Heart right ventricle (tissue), 16 donors: ENCODE data around the gene ICAM1. TPM values are rescaled to one million over a fixed set of nuclear protein-coding genes. Genes with fewer than 3 reads are reported as not detected.

Source experiments
- ATAC-seq, 8 donors: fragments of 200-7000 bp; cut with Tn5 transposase; one replicate each; pipeline ENCODE4 v1.9.1; 2020; ENCODE audit warnings: mild to moderate bottlenecking in 8 of 8, moderate library complexity in 8 of 8, moderate number of reproducible peaks in 1 of 8
- DNase-seq, 2 donors: peaks; one replicate each; pipeline ENCODE4 v3.0.0-alpha.2; 2020
- H3K27ac ChIP-seq, 10 donors: fragments of 200-600 bp; sonication (generic) in 2 of 10; one replicate each; pipeline versions ENCODE4 v1.5.0 to v1.8.0; 2020 to 2022; ENCODE audit warnings: mild to moderate bottlenecking in 3 of 10
- H3K27me3 ChIP-seq, 7 donors: fragments of 200-600 bp; one replicate each; pipeline ENCODE4 v1.8.0; 2021 to 2022; ENCODE audit warnings: mild to moderate bottlenecking in 2 of 7
- H3K36me3 ChIP-seq, 9 donors: fragments of 200-600 bp; sonication (generic) in 1 of 9; one replicate each; pipeline versions ENCODE4 v1.5.0 to v1.8.0; 2020 to 2022; ENCODE audit warnings: mild to moderate bottlenecking in 2 of 9
- H3K4me1 ChIP-seq, 9 donors: fragments of 200-600 bp; sonication (generic) in 1 of 9; one replicate each; pipeline versions ENCODE4 v1.5.0 to v1.8.0; 2020 to 2022; ENCODE audit warnings: mild to moderate bottlenecking in 4 of 9
- H3K4me3 ChIP-seq, 10 donors: fragments of 200-600 bp; sonication (generic) in 2 of 10; one replicate each; pipeline versions ENCODE4 v1.5.0 to v1.8.0; 2020 to 2022; ENCODE audit warnings: mild to moderate bottlenecking in 7 of 10, moderate library complexity in 2 of 10
- H3K9me3 ChIP-seq, 11 donors: fragments of 200-600 bp in 10 of 11; sonication (generic) in 2 of 11; one replicate each; pipeline versions ENCODE4 v1.5.0 to v1.8.0; 2013 to 2022; ENCODE audit warnings: mild to moderate bottlenecking in 2 of 11, control low read depth in 1 of 11, moderate library complexity in 1 of 11
- CTCF ChIP-seq, 9 donors: fragments of 200-600 bp; sonication (generic) in 2 of 9; IDR thresholded peaks; one replicate each; pipeline versions ENCODE4 v1.5.0 to v1.8.0; 2021 to 2022; ENCODE audit warnings: antibody characterized with exemption in 9 of 9, mild to moderate bottlenecking in 5 of 9, moderate library complexity in 1 of 9
- WGBS, 2 donors: extraction: QIAGEN DNeasy Blood & Tissue Kit; methylation state at CpG; one replicate each; pipeline ENCODE4 v1.1.7; 2013; ENCODE audit warnings: inconsistent platforms in 1 of 2; 5-methylcytosine and 5-hydroxymethylcytosine counted together
- intact Hi-C, 10 donors: fragments of 100-400 bp; cut with DNase I; formaldehyde crosslinking; loops; one replicate each; pipeline versions ENCODE4 v1.11.1 to v1.14.2; 2022
- polyA plus RNA-seq, 2 donors: library from polyadenylated mRNA; stranded (reverse); fragments of 200-250 nt; gene quantifications; one replicate each; pipeline ENCODE4 v1.2.3, GENCODE V29; 2013
- total RNA-seq, 10 donors: library from RNA; stranded (reverse); fragmentation: NEBNext Ultra II Directional in 3 of 10; extraction: Animal tissue kit (Norgen Biotek cat#: 25700) in 3 of 10; gene quantifications; one replicate each; pipeline versions ENCODE4 v1.2.1 to v1.2.4, GENCODE V29; 2021 to 2023
- donor health status: Arrhythmogenic right ventricular cardiomyopathy.
- donor health status: ischemic (EF 13 %, LVEDD 7.1; RV severe dilation, severe dysfunction).
- donor health status: healthy with polysubstance abuse.
- donor health status: DM: no; HTN: yes; CAD: no.
- donor health status: DM: no; HTN: no; CAD: no.
- donor health status: ischemic (EF 25% LVEDD 6.9; RV normal size, moderate dysfunction).
- donor health status: ischemic (EF 25% LVEDD 5.7; RV mildly dilated, moderate dysfunction).
- donor health status: healthy.
- donor health status: DM: yes; HTN: yes; CAD: no.
- donor health status: Ischemic cardiomyopathy.
- donor health status: ischemic (EF 35%, LVEDD 5.7; RV mildly dilated, moderate dysfunction).
- donor health status: nonischemic (EF 11% LVEDD 7.7; RV severe dilation, severe dysfunction).
- donor health status: DM: yes; HTN: yes; CAD: no.
- donor health status: PGD.
- donor health status: ischemic (EF 29% LVEDD 5.4; RV normal size, mild dysfunction).
- donor health status: nonischemic (EF 23%, LVEDD 6.1; RV moderate dilation, normal function).

Gene ICAM1
- total and polyA plus RNA-seq, 12 donors: 3.6 to 66.6 (median 9.3) TPM

- Histone ChIP-seq H3K4me1 (peaks cover 0 to 31% (median 14%) of the 10 kb centered on the region in 9 donors), H3K4me3 (no peak overlapping the region), H3K27me3 (peaks cover 11 to 65% (median 36%) of the 10 kb centered on the region in 7 donors), H3K36me3 (no peaks in the 10 kb centered on the region), H3K27ac (no peak overlapping the region), H3K9me3 (no peaks in the 10 kb centered on the region)
- intact Hi-C loops: no loop called here
- peak in 7 of 8 donors; percentile 19 to 46 (median 33) for ATAC-seq
- DNase-seq: no peak
- WGBS, 2 donors: 43 to 45% methylated on average over 14 of the region's 14 CpGs
- no peak for TF ChIP-seq CTCF (IDR thresholded peaks at IDR 0.05)
These were observed 28.9 kb downstream of the ICAM1 start for GRCh38 chr19:10299545-10300458.

GRCh38 chr19:10305139-10305806 is 34.4 kb downstream of the ICAM1 start:
- intact Hi-C loops: no loop called here
- H3K27ac ChIP-seq: peak overlapping the region in 1 of 10 donors; percentile 78
- 83 to 86% methylated on average over 17 of the region's 17 CpGs for WGBS, 2 donors
- peak overlapping the region in 1 of 10 donors; percentile 22 for H3K4me3 ChIP-seq
- H3K36me3 ChIP-seq: peaks cover 0 to 15% (median 0%) of the 10 kb centered on the region in 9 donors
- no peaks in the 10 kb centered on the region for H3K9me3 ChIP-seq
- peak in 1 of 2 donors; percentile 55 for DNase-seq
- no peak for TF ChIP-seq CTCF (IDR thresholded peaks at IDR 0.05)
- H3K27me3 ChIP-seq: peaks cover 0 to 15% (median 0%) of the 10 kb centered on the region in 7 donors
- peaks cover 0 to 23% (median 0%) of the 10 kb centered on the region in 9 donors for H3K4me1 ChIP-seq
- peak in 7 of 8 donors; percentile 18 to 77 (median 43) for ATAC-seq

- Histone ChIP-seq H3K9me3 (no peaks in the 10 kb centered on the region), H3K4me3 (no peak overlapping the region), H3K36me3 (peaks cover 0 to 20% (median 0%) of the 10 kb centered on the region in 9 donors), H3K27ac (no peak overlapping the region), H3K27me3 (peaks cover 0 to 7% (median 0%) of the 10 kb centered on the region in 7 donors), H3K4me1 (peaks cover 0 to 21% (median 0%) of the 10 kb centered on the region in 9 donors)
- intact Hi-C loops: no loop called here
- no peak for DNase-seq
- ATAC-seq: no peak
- no peak for TF ChIP-seq CTCF (IDR thresholded peaks at IDR 0.05)
- WGBS, 2 donors: 92 to 96% methylated on average over 5 of the region's 5 CpGs
These were observed 35.4 kb downstream of the ICAM1 start for GRCh38 chr19:10306327-10306726.

- Histone ChIP-seq H3K9me3 (no peaks in the 10 kb centered on the region), H3K4me1 (peaks cover 0 to 15% (median under 1%) of the 10 kb centered on the region in 9 donors), H3K36me3 (peaks cover 0 to 34% (median 0%) of the 10 kb centered on the region in 9 donors), H3K27me3 (no peaks in the 10 kb centered on the region), H3K4me3 (no peak within 1 kb of the TSS), H3K27ac (no peak within 1 kb of the TSS)
- no peak for DNase-seq
- intact Hi-C loops: no loop called here
- no peak for ATAC-seq
- no peak for TF ChIP-seq CTCF (IDR thresholded peaks at IDR 0.05)
- WGBS, 2 donors: 95 to 98% methylated on average over 24 of the region's 24 CpGs
These were observed 38.5 kb downstream of the ICAM1 start, which contains the start of gene ZGLP1 for GRCh38 chr19:10309423-10309822. TSS of gene ZGLP1 (minus strand) at chr19:10309815.
